Measurements from ENCODE around the gene CHRNA9.

Gene CHRNA9

GRCh38 chr4:40347472-40347871 lies 12.3 kb downstream of the CHRNA9 start:
- DNase-seq = no peak

- DNase-seq = no peak
Measured at GRCh38 chr4:40348000-40348399, 12.9 kb downstream of the CHRNA9 start.

DNA sequence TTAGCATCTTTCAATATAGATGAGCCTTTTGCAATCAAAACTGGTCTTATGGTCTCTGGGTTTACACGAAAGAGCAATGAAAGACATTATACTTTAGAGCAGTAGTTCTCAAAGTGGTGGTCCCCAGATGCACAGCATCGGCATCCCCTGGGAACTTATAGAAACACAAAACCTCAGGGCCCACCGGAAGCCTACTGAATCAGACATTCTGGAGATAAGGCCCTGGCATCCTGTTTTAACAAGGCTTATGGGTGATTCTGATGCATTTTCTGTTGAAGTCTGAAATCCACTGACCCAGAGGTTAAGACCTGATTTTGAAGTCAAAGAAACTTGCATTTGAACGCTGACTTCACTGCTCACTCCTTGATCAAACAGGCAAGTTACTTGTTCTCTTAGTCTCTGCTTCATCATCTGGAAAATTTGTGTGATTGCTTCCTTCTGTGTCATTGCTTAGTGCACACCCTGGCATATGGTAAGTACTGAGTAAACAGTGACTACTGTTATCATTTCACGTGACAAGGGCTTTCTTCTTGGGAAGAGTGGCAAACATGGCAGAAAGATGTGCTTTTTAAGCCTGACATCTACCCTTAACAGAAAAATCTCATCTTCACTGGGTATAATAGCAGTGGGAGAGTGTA lies 14.5 kb downstream of the CHRNA9 start:
- DNase-seq = no peak

DNA sequence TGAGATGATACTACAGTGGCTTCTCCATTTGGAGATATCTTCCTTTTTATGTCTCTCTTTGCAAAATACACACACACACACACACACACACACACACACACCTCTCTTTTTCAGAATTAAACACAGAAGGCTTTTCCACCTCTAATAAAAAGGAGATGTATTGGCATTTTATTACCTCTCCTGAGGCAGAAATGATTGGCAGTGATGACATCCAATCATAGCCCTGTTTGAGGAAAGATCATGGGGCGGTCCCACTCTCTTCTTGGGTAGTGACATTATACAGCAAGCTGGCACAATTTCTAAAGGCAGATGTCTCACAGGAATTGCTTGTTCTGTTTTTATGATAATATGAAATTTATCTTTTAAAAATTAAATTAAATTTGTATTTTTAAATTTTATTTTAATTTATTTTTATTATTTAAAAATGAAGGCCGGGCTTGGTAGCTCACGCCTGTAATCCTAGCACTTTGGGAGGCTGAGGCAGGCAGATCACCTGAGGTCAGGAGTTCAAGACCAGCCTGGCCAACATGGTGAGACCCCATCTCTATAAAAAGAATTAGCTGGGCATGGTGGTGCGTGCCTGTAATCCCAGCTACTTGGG lies 15.6 kb downstream of the CHRNA9 start:
- DNase-seq = no peak

- DNase-seq = no peak
Measured at GRCh38 chr4:40354158-40354557, 19.0 kb downstream of the CHRNA9 start.

- DNase-seq = no peak
Measured at GRCh38 chr4:40355131-40355530, 20.0 kb downstream of the CHRNA9 start.

GRCh38 chr4:40357738-40358137 lies 22.6 kb downstream of the CHRNA9 start:
- no peak for DNase-seq

GRCh38 chr4:40361338-40361737 lies 26.2 kb downstream of the CHRNA9 start:
- DNase-seq = no peak

DNA sequence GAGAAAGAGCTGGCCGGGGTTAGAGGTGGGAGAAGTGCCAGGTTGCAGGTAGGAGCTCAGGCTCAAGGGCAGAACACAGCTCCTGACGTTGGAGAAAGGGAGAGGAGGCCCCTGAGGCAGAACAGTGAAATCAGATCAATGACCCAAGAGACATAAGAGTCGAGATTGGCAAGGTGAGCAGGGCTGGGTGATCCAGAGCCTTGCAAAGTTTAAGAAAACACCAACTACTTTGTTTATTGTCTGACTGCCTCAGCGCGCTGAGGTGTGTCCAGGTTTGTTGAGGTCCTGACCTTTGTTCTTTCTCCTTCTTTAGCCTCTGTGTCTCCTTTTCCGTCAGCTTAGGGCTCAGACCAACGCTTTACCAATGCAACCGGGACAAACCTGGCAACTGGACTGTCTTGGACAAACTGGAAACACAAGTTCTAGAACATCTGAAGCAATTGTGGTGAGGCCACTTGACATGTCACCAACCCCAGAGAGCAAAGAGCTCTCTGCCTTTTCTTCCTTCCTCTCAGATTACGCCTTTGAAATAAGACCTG lies 28.3 kb downstream of the CHRNA9 start:
- DNase-seq = no peak

GRCh38 chr4:40363945-40364344 lies 28.8 kb downstream of the CHRNA9 start:
- DNase-seq = no peak

- DNase-seq = no peak
Measured at GRCh38 chr4:40365766-40366165, 30.6 kb downstream of the CHRNA9 start.

- DNase-seq = no peak
Measured at GRCh38 chr4:40367451-40367850, 32.3 kb downstream of the CHRNA9 start.

DNA sequence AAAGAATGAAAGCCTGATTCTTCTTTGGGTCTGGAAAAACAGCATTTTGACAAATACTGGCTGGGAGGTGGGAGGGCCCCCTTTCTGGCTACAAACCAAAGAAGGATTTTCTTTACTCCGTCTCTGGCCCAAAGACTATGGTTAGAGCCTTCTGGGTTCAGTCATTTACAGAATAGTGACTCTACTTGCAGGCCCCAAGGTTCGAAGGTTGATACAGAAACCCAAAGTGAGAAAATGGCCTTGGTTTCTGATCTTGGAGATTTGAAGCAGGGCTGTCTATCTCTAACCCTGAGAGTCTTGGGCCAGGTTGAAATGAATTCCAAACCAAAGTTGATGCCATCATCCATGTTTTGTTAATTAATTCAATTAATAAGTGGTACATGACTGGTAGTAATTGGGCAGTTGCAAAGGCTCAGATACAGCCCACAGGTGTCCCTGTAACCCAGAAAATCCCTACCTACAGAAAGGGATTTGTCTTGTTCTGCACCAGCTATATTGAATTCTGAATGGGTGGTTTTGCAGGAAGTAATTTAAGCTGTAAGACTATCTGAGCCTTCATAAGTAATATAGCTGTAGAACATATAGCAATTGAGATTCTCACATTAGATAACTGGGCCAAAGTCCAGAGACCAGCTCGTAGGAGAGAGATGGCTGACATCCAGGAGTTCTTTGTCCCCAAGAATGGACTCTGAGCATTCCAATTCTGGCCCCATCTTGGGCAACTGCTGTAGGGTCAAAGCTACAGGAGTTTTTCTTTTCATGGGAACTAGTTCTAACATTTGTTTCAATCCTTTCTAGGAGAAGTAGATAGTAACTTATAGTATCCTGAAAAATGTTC lies 34.5 kb downstream of the CHRNA9 start:
- no peak for DNase-seq

DNA sequence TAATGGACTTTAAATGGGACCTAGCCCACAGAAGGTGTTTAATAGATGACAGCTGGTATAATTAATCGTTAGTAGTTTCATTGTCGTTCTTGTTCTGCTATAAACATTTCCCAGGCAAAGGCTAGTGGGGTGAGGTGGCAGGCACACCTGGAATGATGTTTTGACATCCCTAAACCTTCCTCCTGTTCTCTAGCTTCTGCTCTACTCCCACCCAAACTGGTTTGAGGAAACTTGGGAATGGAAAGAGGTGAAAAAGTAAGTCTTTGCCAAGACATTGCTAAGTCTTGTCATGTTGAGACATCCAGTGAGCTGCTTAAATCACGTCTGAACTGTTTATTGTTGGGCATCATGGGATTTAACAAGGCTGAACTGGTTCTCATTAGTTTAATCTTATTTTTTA lies 37.5 kb downstream of the CHRNA9 start:
- no peak for DNase-seq

GRCh38 chr4:40373636-40374035 lies 38.5 kb downstream of the CHRNA9 start:
- DNase-seq = no peak

DNA sequence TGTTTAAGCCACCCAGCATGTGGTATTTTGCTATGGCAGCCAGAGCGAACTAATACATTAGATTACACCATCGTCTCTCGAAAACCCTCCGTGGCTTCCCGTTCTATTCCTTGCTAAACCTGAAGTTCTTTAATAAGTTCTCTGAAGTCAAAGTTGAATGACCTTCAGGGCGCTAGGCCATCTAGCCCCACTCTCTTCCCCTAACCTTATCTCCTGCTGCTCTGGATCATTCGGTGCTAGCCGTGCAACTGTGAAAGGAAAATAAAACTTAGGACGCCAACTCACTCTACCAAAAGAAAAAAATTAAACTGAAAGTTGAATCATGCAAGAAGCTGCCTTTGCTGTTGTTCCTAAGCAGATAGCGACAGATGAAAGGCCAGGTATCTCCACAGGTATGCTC lies 40.0 kb downstream of the CHRNA9 start:
- DNase-seq = no peak

GRCh38 chr4:40375620-40376019 lies 40.5 kb downstream of the CHRNA9 start:
- no peak for DNase-seq

DNA sequence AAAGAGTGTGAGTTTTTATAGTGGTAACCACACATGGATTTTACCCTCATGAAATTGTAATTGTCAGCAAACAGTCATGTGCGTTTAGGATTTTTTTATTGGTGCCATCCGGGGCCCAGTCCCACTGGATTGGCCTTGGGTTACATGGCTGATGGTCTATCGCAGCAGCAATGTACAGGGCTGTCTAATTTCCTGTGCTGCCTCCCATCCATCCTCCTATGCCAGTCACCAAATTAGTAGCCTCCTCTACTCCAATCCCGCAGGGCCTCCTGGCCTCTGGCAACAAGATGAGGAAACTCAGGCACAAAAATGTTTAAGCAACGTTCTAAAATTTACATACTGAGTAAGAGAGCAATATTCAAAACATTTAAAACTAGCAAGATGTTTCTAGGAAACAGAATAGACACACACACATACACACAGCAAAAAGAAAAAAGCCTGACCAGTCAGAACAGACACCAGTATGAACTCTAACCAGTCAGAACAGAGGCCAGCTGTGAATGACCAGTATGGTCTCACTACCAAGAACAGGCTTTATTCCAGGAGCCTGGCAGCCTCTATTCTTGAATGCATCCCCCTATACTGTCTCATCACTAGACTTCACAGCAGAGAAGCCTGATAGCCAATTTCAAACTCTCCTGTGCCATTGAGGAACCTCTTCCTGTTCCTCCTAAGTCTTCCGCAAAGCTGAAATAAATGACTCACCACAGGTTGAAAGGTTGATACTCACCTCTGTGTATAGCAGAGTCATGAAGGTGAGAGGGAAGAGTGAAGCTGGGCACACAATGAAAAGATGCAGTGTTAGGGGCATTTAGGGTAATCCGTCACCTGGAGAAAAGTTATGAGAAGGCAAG lies 42.6 kb downstream of the CHRNA9 start:
- no peak for DNase-seq

DNA sequence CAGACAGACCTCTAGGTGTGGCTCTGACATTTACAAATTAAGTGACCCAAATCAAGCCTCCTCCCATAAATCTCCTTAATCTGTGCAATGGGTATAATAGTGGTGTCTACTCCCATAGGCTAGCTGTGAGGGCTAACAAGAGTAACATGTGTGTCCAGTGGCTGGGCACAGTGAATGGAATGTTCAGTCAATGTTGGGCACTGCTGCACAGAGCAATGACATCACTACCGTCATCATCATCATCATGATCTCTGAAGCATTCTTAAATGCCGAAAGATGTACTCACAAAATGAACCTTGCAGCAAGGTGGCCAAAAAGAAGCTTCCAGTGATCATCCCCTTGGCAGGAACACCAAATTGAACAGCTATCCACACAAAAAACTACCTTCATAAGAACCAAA lies 43.5 kb downstream of the CHRNA9 start:
- no peak for DNase-seq

GRCh38 chr4:40379248-40379647 lies 44.1 kb downstream of the CHRNA9 start:
- no peak for DNase-seq

- no peak for DNase-seq
Measured at GRCh38 chr4:40380647-40381046, 45.5 kb downstream of the CHRNA9 start.

DNA sequence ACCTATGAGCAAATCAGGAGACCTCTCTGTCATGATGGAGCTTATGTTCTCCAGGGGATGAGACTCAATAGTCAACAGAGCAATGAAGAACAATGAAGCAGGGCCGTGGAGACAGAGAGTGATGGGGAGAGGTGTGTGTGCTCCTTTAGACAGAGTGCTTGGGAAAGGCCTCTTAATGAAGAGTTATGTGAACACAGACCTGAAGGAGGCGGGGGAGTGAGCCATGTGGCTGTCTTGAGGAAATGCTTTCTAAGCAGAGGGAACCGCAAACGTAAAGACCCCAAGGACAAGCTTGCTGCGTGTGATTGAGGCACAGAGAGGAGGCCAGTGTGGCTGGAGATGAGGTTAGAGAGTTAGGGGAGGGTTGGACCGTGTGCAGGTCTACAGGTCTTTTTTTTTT lies 53.1 kb downstream of the CHRNA9 start:
- no peak for DNase-seq

- DNase-seq = no peak
Measured at GRCh38 chr4:40389986-40390385, 54.9 kb downstream of the CHRNA9 start.

Data from activated CD4-positive, CD25-positive, alpha-beta regulatory T cell (primary cell).